ENCODE data around the gene EPHB6. TPM values are rescaled to one million over a fixed set of nuclear protein-coding genes. Genes with fewer than 3 reads are reported as not detected.

The EPHB6 gene
- total RNA-seq, 4 donors from 2014 or later = 158 to 346 (median 221) TPM

DNA sequence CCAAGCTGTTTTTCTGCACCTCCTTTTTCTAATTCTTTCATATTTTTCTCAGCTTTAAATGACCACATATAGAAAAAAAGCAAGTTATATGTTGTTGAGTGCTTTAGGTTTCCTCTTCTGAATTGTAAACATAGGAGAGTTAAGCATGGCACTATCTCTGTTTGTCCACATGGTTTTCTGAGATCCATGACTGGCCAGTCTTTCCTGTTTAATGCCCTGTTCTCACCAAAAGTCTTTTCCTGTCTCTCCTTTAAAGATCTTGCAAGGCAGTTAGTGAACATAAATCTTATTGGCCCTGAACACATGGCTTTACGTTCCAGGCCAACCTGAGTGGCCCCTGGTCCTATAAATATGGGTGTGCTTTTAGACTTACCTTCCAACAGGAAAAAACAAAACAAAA, 59.2 kb downstream of the EPHB6 start:
- DNase-seq (ENCODE audit: low spot score in 2 of 2) = no peak
- 44 to 61% methylated on average over 1 of the region's 1 CpG for WGBS, 2 donors
- intact Hi-C loops (cut with DNase I; ENCODE audit: low total_unique reads) = no loop called here
- H3K4me3 ChIP-seq (ENCODE audit: low read depth, poor library complexity, severe bottlenecking) = no peak overlapping the region
- TF ChIP-seq, protein P1, sequence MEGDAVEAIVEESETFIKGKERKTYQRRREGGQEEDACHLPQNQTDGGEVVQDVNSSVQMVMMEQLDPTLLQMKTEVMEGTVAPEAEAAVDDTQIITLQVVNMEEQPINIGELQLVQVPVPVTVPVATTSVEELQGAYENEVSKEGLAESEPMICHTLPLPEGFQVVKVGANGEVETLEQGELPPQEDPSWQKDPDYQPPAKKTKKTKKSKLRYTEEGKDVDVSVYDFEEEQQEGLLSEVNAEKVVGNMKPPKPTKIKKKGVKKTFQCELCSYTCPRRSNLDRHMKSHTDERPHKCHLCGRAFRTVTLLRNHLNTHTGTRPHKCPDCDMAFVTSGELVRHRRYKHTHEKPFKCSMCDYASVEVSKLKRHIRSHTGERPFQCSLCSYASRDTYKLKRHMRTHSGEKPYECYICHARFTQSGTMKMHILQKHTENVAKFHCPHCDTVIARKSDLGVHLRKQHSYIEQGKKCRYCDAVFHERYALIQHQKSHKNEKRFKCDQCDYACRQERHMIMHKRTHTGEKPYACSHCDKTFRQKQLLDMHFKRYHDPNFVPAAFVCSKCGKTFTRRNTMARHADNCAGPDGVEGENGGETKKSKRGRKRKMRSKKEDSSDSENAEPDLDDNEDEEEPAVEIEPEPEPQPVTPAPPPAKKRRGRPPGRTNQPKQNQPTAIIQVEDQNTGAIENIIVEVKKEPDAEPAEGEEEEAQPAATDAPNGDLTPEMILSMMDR (IDR thresholded peaks at IDR 0.05) = no peak
- TF ChIP-seq POLR2A (IDR thresholded peaks at IDR 0.05) = no peak

GRCh38 chr7:142915315-142915714, 60.4 kb downstream of the EPHB6 start:
- DNase-seq (ENCODE audit: low spot score in 2 of 2) = peak in 1 of 2 donors; percentile 34
- WGBS, 2 donors = 87 to 91% methylated on average over 8 of the region's 8 CpGs
- intact Hi-C loops (cut with DNase I; ENCODE audit: low total_unique reads) = no loop called here
- no peak overlapping the region for H3K4me3 ChIP-seq (ENCODE audit: low read depth, poor library complexity, severe bottlenecking)
- no peak for TF ChIP-seq POLR2A (IDR thresholded peaks at IDR 0.05)
- TF ChIP-seq, protein P1 (IDR thresholded peaks at IDR 0.05) = no peak

DNA sequence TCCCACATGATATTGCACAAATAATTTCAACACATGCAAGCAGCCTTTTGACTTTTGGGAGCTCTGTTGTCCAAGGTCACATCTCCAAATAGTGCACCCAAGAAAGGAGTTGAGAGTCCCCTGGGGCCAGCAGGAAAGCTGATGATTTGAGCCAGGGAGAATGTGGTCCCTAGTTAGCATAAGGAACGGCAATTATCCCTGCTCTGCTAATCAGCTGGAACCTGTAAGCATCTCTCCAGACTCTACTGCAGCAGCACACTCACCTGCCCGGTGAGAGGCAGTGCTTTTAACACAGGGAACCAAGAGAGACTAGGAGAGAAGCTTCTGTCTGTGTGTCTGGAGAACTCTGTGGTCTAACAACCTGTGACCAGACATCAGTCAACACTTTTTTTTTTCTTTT, 61.6 kb downstream of the EPHB6 start:
- peak in 1 of 2 donors; percentile 15 for DNase-seq (ENCODE audit: low spot score in 2 of 2)

GRCh38 chr7:142917447-142917846, 62.6 kb downstream of the EPHB6 start:
- H3K4me3 ChIP-seq (ENCODE audit: low read depth, poor library complexity, severe bottlenecking) = no peak overlapping the region
- 76 to 77% methylated on average over 3 of the region's 3 CpGs for WGBS, 2 donors
- intact Hi-C loops (cut with DNase I; ENCODE audit: low total_unique reads) = no loop called here
- TF ChIP-seq, protein P1 (IDR thresholded peaks at IDR 0.05) = no peak
- TF ChIP-seq POLR2A (IDR thresholded peaks at IDR 0.05) = no peak
- peak in 1 of 2 donors; percentile 21 for DNase-seq (ENCODE audit: low spot score in 2 of 2)

More for the DNA sequence above, 61.6 kb downstream of the EPHB6 start:
- intact Hi-C loops (cut with DNase I; ENCODE audit: low total_unique reads) = no loop called here
- H3K4me3 ChIP-seq (ENCODE audit: low read depth, poor library complexity, severe bottlenecking) = no peak overlapping the region
- TF ChIP-seq POLR2A (IDR thresholded peaks at IDR 0.05) = no peak
- TF ChIP-seq, protein P1 (IDR thresholded peaks at IDR 0.05) = no peak
- 38 to 51% methylated on average over 2 of the region's 2 CpGs for WGBS, 2 donors

GRCh38 chr7:142918901-142919300, 64.0 kb downstream of the EPHB6 start:
- H3K4me3 ChIP-seq (ENCODE audit: low read depth, poor library complexity, severe bottlenecking) = no peak overlapping the region
- TF ChIP-seq POLR2A (IDR thresholded peaks at IDR 0.05) = no peak
- TF ChIP-seq, protein P1 (IDR thresholded peaks at IDR 0.05) = no peak
- WGBS, 2 donors = 87% methylated on average over 2 of the region's 2 CpGs
- DNase-seq (ENCODE audit: low spot score in 2 of 2) = peak in 1 of 2 donors; percentile 56
- intact Hi-C loops (cut with DNase I; ENCODE audit: low total_unique reads) = no loop called here

- TF ChIP-seq, protein P1 (IDR thresholded peaks at IDR 0.05) = no peak
- TF ChIP-seq POLR2A (IDR thresholded peaks at IDR 0.05) = no peak
- intact Hi-C loops (cut with DNase I; ENCODE audit: low total_unique reads) = no loop called here
- peak in 1 of 2 donors; percentile 58 for DNase-seq (ENCODE audit: low spot score in 2 of 2)
- H3K4me3 ChIP-seq (ENCODE audit: low read depth, poor library complexity, severe bottlenecking) = no peak overlapping the region
- 81 to 89% methylated on average over 3 of the region's 3 CpGs for WGBS, 2 donors
These were observed 64.8 kb downstream of the EPHB6 start for GRCh38 chr7:142919656-142920055.

All from lower leg skin (tissue), 4 donors.